Activated CD4-positive, alpha-beta T cell treated with anti-CD3 and anti-CD28 coated beads for 36 hours (primary cell): ENCODE data around the gene USP28. TPM values are rescaled to one million over a fixed set of nuclear protein-coding genes. Genes with fewer than 3 reads are reported as not detected.
A peak's percentile ranks its signal among the peaks of the same experiment; 100 is the strongest.

ENCODE experiments used
- ATAC-seq: fragments of 200-7000 bp; cut with Tn5 transposase; one replicate; pipeline ENCODE4 v1.10.0; 2021; ENCODE audit warnings: mild to moderate bottlenecking, moderate library complexity
- CTCF ChIA-PET: fragments of 350-600 bp; sonication (Branson Sonifier 250); formaldehyde crosslinking; loops from one replicate; lab custom pipeline; 2021; ENCODE audit warnings: antibody characterized with exemption; lab: Charles Lee
- POLR2A ChIA-PET: fragments of 350-600 bp; sonication (Branson Sonifier 250); formaldehyde crosslinking; loops from one replicate; lab custom pipeline; 2021; ENCODE audit warnings: antibody characterized with exemption, inconsistent platforms; lab: Charles Lee
- DNase-seq: peaks from one replicate; pipeline ENCODE4 v3.0.0-alpha.2; 2020
- H3K27ac Mint-ChIP-seq: one replicate; pipeline ENCODE4 v1.8.0; 2021; ENCODE audit warnings: mixed read lengths
- H3K27me3 Mint-ChIP-seq: one replicate; pipeline ENCODE4 v1.8.0; 2021; ENCODE audit warnings: mixed read lengths
- H3K36me3 Mint-ChIP-seq: one replicate; pipeline ENCODE4 v1.8.0; 2021; ENCODE audit warnings: low read depth, mixed read lengths
- H3K4me1 Mint-ChIP-seq: one replicate; pipeline ENCODE4 v1.8.0; 2021; ENCODE audit warnings: mixed read lengths
- H3K4me3 Mint-ChIP-seq: one replicate; pipeline ENCODE4 v1.8.0; 2021; ENCODE audit warnings: mild to moderate bottlenecking, moderate library complexity, mixed read lengths
- H3K9me3 Mint-ChIP-seq: one replicate; pipeline ENCODE4 v1.8.0; 2021; ENCODE audit warnings: low read depth, mixed read lengths
- intact Hi-C, 2 experiments: fragments of 100-400 bp; cut with DNase I in 1 of 2; cut with micrococcal nuclease in 1 of 2; formaldehyde crosslinking; loops; one replicate each; pipeline versions ENCODE4 v1.14.2 to v1.15.1; 2022 to 2024; cut with DNase I, micrococcal nuclease
- total RNA-seq, 2 experiments: library from RNA; stranded (reverse); gene quantifications; one replicate each; pipeline ENCODE4 v1.2.3, GENCODE V29; 2021

The USP28 gene
- total RNA-seq, 2 experiments from 2014 or later: 38.6 to 43.9 TPM

DNA sequence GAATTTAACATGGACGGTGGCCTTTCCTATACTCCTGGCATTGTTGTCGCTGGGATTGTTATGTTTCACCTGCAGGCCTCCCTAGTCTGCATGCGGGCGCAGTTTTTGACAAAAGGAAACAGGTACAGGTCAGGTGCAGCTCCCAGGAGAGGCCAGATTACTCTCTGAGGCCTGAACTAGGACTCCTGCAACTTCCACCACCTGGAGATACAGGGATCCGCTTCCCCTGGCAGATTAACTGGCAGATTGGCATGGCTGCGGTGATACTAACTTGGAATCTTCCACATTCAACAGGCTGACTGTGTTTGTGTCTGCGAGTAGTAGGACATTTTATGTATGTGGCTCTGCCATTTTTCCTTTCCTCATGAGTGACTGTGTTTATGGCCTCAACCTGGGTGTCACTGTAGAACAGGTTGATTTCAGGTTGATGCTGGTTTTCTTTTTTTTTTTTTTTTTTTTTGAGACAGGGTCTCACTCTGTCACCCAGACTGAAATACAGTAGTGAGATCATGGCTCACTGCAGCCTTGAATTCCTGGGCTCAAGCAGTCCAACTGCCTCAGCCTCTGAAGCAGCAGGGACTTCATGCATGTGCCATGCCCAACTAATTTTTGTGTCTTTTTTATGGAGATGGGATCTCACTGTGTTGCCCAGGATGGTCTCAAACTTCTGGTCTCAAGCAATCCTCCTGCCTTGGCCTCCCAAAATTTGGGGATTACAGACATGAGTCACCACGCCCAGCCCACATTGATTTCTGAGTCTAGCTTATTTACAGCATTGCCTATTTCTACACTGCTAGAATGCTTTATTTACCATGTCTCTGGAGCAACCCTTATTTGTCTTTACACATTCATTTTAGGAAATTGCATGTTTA is 1.7 kb upstream of the USP28 start:
- POLR2A ChIA-PET: no interaction called here
- Mint-ChIP-seq H3K4me1 (peaks cover 39% of the 10 kb centered on the region), H3K9me3 (no peaks in the 10 kb centered on the region), H3K27me3 (no peaks in the 10 kb centered on the region), H3K27ac (peak overlapping the region; percentile 59), H3K4me3 (peak overlapping the region; percentile 90), H3K36me3 (peaks cover 4% of the 10 kb centered on the region)
- peak; percentile 10 for DNase-seq
- CTCF ChIA-PET: interaction anchor here (0.6 kb wide), 1 partner anchor 25 kb away, joined by 3 read pairs; no protein-coding TSS in a partner anchor
- intact Hi-C loops: loop anchor here (5.0 to 10.0 kb wide), 6 partner anchors 285 to 1628 kb away; partner anchors contain the start of genes C11orf71 (in 1 of the 2), CADM1 (in 1 of the 2), RBM7 (in 1 of the 2) and TTC12 (in 1 of the 2)
- ATAC-seq: peak; percentile 4

DNA sequence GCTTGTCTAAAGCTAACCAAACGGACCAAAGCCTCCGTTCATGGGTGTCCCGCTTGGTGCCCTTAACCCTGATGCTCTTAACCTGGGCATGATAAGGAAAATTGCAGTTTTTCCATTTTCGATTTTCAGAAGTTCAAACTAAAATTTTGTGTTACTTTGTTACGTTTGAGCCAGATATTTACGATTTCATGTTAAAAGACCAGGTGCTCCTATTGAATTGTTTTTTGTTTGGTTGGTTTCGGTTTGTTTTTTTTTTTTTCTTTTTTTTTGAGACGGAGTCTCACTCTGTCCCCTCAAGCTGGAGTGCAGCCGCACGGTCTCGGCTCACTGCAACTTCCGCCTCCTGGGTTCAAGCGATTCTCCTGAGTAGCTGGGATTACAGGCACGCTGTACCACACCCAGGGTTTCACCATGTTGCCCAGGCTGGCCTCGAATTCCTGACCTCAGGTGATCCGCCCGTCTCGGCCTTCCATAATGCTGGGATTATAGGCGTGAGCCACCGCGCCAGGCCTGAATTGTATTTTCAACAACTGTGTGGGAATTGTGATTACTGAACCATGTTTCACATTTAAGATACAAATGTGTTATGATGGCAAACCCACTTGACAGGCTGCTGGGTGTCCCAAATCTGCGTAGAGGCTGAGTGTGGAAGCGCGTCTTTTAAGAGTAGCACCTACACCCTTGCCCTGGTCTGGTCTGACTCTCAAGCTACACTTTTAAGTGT is 864 bp upstream of the USP28 start:
- no peaks in the 10 kb centered on the region for H3K27me3 Mint-ChIP-seq
- intact Hi-C loops: loop anchor here (5.0 to 10.0 kb wide), 6 partner anchors 286 to 1629 kb away; partner anchors contain the start of genes C11orf71 (in 1 of the 2), CADM1 (in 1 of the 2), RBM7 (in 1 of the 2) and TTC12 (in 1 of the 2)
- peak overlapping the region; percentile 92 for H3K27ac Mint-ChIP-seq
- POLR2A ChIA-PET: no interaction called here
- peaks cover 4% of the 10 kb centered on the region for H3K36me3 Mint-ChIP-seq
- CTCF ChIA-PET: interaction anchor here (0.6 kb wide), 2 partner anchors 26 to 71 kb away, joined by 3 read pairs; no protein-coding TSS in a partner anchor
- H3K9me3 Mint-ChIP-seq: no peaks in the 10 kb centered on the region
- peaks cover 39% of the 10 kb centered on the region for H3K4me1 Mint-ChIP-seq
- peak overlapping the region; percentile 90 for H3K4me3 Mint-ChIP-seq
- ATAC-seq: no peak
- no peak for DNase-seq

DNA sequence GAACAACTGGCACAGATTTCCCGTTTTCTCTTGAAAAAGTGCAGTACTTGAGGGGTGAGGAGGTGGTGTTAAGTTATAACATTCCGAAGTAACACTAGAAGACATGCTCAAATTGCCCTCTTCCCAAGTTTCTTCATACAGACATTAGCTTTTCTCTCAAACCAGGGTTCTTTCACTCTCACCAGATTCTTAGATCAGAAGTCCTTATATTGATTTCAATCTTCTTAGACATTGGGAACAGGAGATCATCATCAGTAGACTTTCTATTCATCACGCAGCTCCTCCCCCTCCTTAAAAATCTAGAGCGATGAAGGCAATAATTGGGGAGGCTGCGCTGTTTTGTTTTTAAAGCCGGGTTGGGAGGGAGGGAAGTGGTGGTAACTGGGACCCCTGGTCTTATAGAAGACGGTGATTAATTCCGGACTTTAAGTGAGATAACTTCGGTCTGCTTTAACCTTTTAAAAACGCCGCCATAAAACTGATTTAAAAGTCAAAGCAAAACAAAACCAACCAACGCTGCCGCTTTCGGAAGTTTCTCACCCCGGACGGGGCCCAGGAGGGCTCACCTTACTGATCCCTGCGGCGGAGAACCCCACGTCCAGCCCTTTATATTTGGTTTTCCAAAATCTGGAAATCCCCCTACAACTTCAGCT is 665 bp downstream of the USP28 start:
- H3K27me3 Mint-ChIP-seq: no peaks in the 10 kb centered on the region
- H3K27ac Mint-ChIP-seq: peak overlapping the region; percentile 81
- POLR2A ChIA-PET: no interaction called here
- H3K4me1 Mint-ChIP-seq: peaks cover 45% of the 10 kb centered on the region
- intact Hi-C loops: loop anchor here (1.0 to 10.0 kb wide), 12 partner anchors 101 to 1648 kb away; partner anchors contain the start of genes C11orf71 (in 2 of the 2), RBM7 (in 2 of the 2), TTC12 (in 2 of the 2) and ZW10 (in 2 of the 2)
- CTCF ChIA-PET: interaction anchor here (0.9 to 1.0 kb wide), 2 partner anchors 20 to 26 kb away, joined by 3 to 4 read pairs; no protein-coding TSS in a partner anchor
- DNase-seq (no peak), ATAC-seq (peak; percentile 45)
- peaks cover 4% of the 10 kb centered on the region for H3K36me3 Mint-ChIP-seq
- no peaks in the 10 kb centered on the region for H3K9me3 Mint-ChIP-seq
- peak overlapping the region; percentile 90 for H3K4me3 Mint-ChIP-seq

DNA sequence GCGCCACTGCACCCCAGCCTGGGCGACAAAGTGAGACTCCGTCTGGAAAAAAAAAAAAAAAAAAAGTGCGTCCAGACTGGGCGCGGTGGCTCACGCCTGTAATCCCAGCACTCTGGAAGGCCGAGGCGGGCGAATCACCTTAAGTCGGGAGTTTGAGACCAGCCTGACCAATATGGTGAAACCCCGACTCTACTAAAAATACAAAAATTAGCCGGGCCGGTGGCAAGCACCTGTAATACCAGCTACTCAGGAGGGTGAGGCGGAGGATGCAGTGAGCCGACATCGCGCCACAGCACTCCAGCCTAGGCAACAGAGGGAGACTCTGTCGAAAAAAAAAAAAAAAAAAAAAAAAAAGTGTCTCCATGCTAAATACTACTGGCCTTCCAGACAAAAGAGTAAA is 1.3 kb downstream of the USP28 start:
- H3K4me1 Mint-ChIP-seq: peaks cover 45% of the 10 kb centered on the region
- DNase-seq (no peak), ATAC-seq (no peak)
- H3K36me3 Mint-ChIP-seq: peaks cover 4% of the 10 kb centered on the region
- peak overlapping the region; percentile 81 for H3K27ac Mint-ChIP-seq
- ChIA-PET POLR2A (no interaction called here), CTCF (interaction anchor here (0.9 to 1.0 kb wide), 2 partner anchors 20 to 25 kb away, joined by 3 to 4 read pairs; no protein-coding TSS in a partner anchor)
- peak overlapping the region; percentile 90 for H3K4me3 Mint-ChIP-seq
- no peaks in the 10 kb centered on the region for H3K27me3 Mint-ChIP-seq
- intact Hi-C loops: loop anchor here (2.0 to 10.0 kb wide), 6 partner anchors 101 to 1647 kb away; partner anchors contain the start of genes C11orf71 (in 1 of the 2), CADM1 (in 1 of the 2), PTS (in 1 of the 2) and RBM7 (in 1 of the 2)
- H3K9me3 Mint-ChIP-seq: no peaks in the 10 kb centered on the region

DNA sequence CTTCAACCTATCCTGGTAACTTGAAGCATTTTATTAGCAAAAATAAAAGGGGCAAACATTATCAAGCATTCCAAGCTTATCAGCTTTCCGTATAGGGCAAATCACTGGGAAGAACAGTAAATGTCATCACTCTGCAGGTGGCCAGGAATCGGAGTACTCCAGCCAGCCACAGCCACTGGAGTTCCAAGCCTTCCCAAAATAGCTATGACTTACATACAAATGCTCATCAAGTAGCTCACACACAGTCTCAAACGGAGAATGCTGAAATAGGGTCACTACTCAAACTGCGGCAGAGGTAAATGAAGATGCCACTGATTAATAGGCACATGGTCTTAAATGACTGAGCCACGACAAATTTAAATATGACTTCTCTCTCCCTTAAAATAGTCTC is 2.1 kb downstream of the USP28 start:
- no peaks in the 10 kb centered on the region for H3K9me3 Mint-ChIP-seq
- H3K4me1 Mint-ChIP-seq: peaks cover 45% of the 10 kb centered on the region
- H3K27me3 Mint-ChIP-seq: no peaks in the 10 kb centered on the region
- DNase-seq (no peak), ATAC-seq (no peak)
- CTCF ChIA-PET: no interaction called here
- peak overlapping the region; percentile 33 for H3K27ac Mint-ChIP-seq
- POLR2A ChIA-PET: no interaction called here
- peaks cover 4% of the 10 kb centered on the region for H3K36me3 Mint-ChIP-seq
- intact Hi-C loops: loop anchor here (10.0 kb wide), 4 partner anchors 532 to 1632 kb away; partner anchors contain the start of genes C11orf71 (in 1 of the 2), CADM1 (in 1 of the 2), RBM7 (in 1 of the 2) and TTC12 (in 1 of the 2)
- H3K4me3 Mint-ChIP-seq: peak overlapping the region; percentile 22

DNA sequence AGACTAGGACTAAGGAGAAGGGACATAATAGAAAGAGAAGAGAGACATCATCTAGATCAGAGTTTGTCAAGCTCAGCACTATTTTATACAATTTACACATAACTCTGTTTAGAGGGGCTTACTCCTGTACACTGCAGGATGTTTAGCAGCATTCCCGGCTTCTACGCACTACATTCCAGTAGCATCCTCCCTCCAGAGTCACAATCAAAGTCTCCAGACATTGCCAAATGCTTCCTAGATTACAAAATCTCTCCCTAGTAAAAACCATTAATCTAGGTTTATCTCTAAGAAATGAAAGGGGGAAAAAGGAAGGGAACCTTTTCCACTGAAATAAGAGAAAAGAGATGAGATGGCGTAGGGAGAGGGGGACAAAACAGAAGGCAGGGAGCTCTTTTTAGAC is 4.0 kb downstream of the USP28 start:
- H3K4me3 Mint-ChIP-seq: no peak overlapping the region
- H3K27ac Mint-ChIP-seq: no peak overlapping the region
- H3K36me3 Mint-ChIP-seq: peaks cover 12% of the 10 kb centered on the region
- H3K27me3 Mint-ChIP-seq: no peaks in the 10 kb centered on the region
- intact Hi-C loops: loop anchor here (10.0 kb wide), 4 partner anchors 533 to 1633 kb away; partner anchors contain the start of genes C11orf71 (in 1 of the 2), CADM1 (in 1 of the 2), RBM7 (in 1 of the 2) and TTC12 (in 1 of the 2)
- no peak for ATAC-seq
- no peaks in the 10 kb centered on the region for H3K9me3 Mint-ChIP-seq
- ChIA-PET POLR2A (no interaction called here), CTCF (interaction anchor here (1.2 to 1.6 kb wide), 2 partner anchors 9 to 75 kb away, joined by 3 to 4 read pairs; no protein-coding TSS in a partner anchor)
- DNase-seq: no peak
- peaks cover 34% of the 10 kb centered on the region for H3K4me1 Mint-ChIP-seq

DNA sequence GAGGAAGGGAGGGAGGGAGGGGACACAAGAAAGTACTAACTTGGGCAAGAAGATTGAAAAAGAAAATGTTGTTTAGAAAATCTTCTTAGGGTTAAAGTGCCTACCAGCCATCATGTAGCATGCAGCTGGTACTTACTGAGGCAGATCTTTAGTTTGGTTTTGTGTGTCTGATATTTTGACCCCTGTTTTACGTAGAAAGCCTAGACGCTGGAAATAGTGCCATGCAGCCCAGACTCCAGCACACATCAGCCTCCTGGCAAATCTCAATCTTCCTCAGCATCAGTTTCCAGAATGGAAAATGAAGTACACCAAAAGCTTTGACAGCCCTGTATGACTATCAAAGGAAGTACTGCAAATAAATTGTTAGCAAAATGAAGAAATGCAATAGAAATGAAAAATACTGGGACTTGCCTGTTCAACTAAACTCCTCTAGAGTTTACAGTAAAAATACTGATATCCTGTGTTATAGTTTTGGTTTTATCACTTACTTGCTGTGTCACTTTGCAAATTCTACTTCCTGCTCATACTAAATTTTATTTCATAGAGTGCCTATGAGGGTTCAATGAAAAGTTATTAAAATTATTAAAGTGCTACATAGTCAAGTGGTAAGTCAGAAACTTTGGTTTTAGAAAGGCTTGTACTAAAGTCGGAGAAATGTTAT is 7.4 kb downstream of the USP28 start:
- Mint-ChIP-seq H3K27me3 (no peaks in the 10 kb centered on the region), H3K27ac (no peak overlapping the region), H3K36me3 (peaks cover 10% of the 10 kb centered on the region), H3K4me1 (peaks cover 15% of the 10 kb centered on the region), H3K9me3 (no peaks in the 10 kb centered on the region), H3K4me3 (no peak overlapping the region)
- POLR2A ChIA-PET: no interaction called here
- intact Hi-C loops: no loop called here
- CTCF ChIA-PET: interaction anchor here (0.6 kb wide), 1 partner anchor 289 kb away, joined by 3 read pairs; no protein-coding TSS in a partner anchor
- ATAC-seq (no peak), DNase-seq (no peak)

DNA sequence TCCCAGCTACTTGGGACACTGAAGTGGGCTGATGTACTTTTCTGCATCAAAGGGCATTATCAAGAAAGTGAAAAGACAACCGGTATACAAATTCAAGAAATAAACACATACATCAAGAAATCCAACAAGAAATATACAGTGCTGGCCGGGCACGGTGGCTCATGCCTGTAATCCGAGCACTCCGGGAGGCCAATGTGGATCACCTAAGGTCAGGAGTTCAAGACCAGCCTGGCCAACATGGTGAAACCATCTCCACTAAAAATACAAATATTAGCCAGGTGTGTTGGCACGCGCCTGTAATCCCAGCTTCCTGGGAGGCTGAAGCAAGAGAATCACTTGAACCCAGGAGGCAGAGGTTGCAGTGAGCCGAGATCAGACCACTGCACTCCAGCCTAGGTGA is 9.5 kb downstream of the USP28 start:
- ATAC-seq (no peak), DNase-seq (no peak)
- CTCF ChIA-PET: interaction anchor here (0.6 kb wide), 1 partner anchor 462 kb away, joined by 3 read pairs; no protein-coding TSS in a partner anchor
- H3K4me1 Mint-ChIP-seq: peaks cover 14% of the 10 kb centered on the region
- peaks cover 13% of the 10 kb centered on the region for H3K36me3 Mint-ChIP-seq
- no peaks in the 10 kb centered on the region for H3K9me3 Mint-ChIP-seq
- H3K27ac Mint-ChIP-seq: no peak overlapping the region
- POLR2A ChIA-PET: no interaction called here
- intact Hi-C loops: no loop called here
- no peaks in the 10 kb centered on the region for H3K27me3 Mint-ChIP-seq
- H3K4me3 Mint-ChIP-seq: no peak overlapping the region

DNA sequence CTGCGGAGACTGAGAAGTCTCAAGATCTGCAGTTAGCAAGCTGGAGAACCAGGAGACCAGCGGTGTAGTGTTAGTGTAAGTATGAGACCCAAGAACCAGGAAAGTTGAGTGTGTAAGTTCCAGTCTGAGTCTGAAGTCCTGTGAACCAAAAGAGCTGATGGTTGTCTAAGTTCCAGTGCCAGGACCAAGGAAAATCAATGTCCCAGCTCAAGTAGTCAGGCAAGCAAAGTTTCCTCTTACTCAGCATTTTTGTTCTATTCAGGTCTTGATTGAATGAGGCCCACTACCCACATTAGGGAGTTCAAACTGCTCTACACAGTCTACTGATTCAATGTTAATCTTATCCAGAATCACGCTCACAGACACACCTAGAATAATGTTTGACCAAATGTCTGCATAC is 11.0 kb downstream of the USP28 start:
- CTCF ChIA-PET: no interaction called here
- H3K36me3 Mint-ChIP-seq: peaks cover 13% of the 10 kb centered on the region
- DNase-seq (no peak), ATAC-seq (no peak)
- no peak overlapping the region for H3K27ac Mint-ChIP-seq
- H3K9me3 Mint-ChIP-seq: no peaks in the 10 kb centered on the region
- no peaks in the 10 kb centered on the region for H3K27me3 Mint-ChIP-seq
- POLR2A ChIA-PET: no interaction called here
- H3K4me3 Mint-ChIP-seq: no peak overlapping the region
- intact Hi-C loops: no loop called here
- peaks cover 20% of the 10 kb centered on the region for H3K4me1 Mint-ChIP-seq

DNA sequence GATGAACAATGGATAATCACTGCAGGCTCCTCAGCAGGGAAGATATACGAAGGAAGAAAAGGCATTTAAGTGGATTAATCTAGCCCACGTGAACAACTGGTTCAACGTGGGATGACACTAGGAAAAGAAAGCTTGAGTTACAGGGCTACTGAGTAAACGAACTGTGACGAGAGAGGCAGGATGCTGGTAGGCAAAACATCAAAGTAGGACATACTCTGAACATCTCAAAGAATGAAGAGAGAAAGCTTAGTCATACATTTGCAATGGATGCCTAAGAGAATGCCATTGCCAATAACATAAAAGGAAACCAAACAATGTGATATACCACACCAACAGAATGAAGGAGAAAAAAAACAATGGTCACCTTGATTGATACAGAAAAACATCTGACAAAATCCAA is 12.9 kb downstream of the USP28 start:
- CTCF ChIA-PET: interaction anchor here (1.5 kb wide), 1 partner anchor 9 kb away, joined by 4 read pairs; no protein-coding TSS in a partner anchor
- Mint-ChIP-seq H3K36me3 (peaks cover 12% of the 10 kb centered on the region), H3K27ac (peak overlapping the region; percentile 16), H3K4me3 (no peak overlapping the region), H3K4me1 (peaks cover 17% of the 10 kb centered on the region), H3K27me3 (no peaks in the 10 kb centered on the region), H3K9me3 (no peaks in the 10 kb centered on the region)
- intact Hi-C loops: no loop called here
- ATAC-seq (peak; percentile 90), DNase-seq (no peak)
- POLR2A ChIA-PET: interaction anchor here (0.6 kb wide), 1 partner anchor 82 kb away, joined by 3 read pairs; no protein-coding TSS in a partner anchor
